ENCODE measurements around the gene RTEL1.

- TF ChIP-seq POLR2A (IDR thresholded peaks at IDR 0.05) = no peak
- TF ChIP-seq POLR2AphosphoS5 (IDR thresholded peaks at IDR 0.05) = no peak
- TF ChIP-seq CTCF (IDR thresholded peaks at IDR 0.05) = no peak
- TF ChIP-seq EP300 (IDR thresholded peaks at IDR 0.05) = no peak
Measured at GRCh38 chr20:63617092-63617875, 40.8 kb upstream of the RTEL1 start.
